Ishikawa (cell line): ENCODE measurements around the gene DUSP16.

Experiments used
- CEBPB ChIP-seq: IDR thresholded peaks from 2 replicates; pipeline ENCODE4 v1.6.1; 2012
- CREB1 ChIP-seq: IDR thresholded peaks from 2 replicates; pipeline ENCODE4 v1.6.1; 2012; ENCODE audit warnings: low read depth
- EGR1 ChIP-seq: IDR thresholded peaks from 2 replicates; pipeline ENCODE4 v1.6.1; 2012
- EP300 ChIP-seq: IDR thresholded peaks from 2 replicates; pipeline ENCODE4 v1.6.1; 2012; ENCODE audit warnings: borderline replicate concordance
- FOXM1 ChIP-seq: IDR thresholded peaks from 2 replicates; pipeline ENCODE4 v1.6.1; 2012; ENCODE audit warnings: low read depth, borderline replicate concordance
- NFIC ChIP-seq: IDR thresholded peaks from 2 replicates; pipeline ENCODE4 v1.6.1; 2012
- RAD21 ChIP-seq: IDR thresholded peaks from 2 replicates; pipeline ENCODE4 v1.6.1; 2012; ENCODE audit warnings: low read depth
- TAF1 ChIP-seq: IDR thresholded peaks from 2 replicates; pipeline ENCODE4 v1.6.1; 2012; ENCODE audit warnings: low read depth, mild to moderate bottlenecking
- TCF12 ChIP-seq: IDR thresholded peaks from 2 replicates; pipeline ENCODE4 v1.6.1; 2012; ENCODE audit warnings: low read depth
- TEAD4 ChIP-seq: IDR thresholded peaks from 2 replicates; pipeline ENCODE4 v1.6.1; 2012
- YY1 ChIP-seq: IDR thresholded peaks from 2 replicates; pipeline ENCODE4 v1.6.1; 2012; ENCODE audit warnings: low read depth
- ZBTB7A ChIP-seq: IDR thresholded peaks from 2 replicates; pipeline ENCODE4 v1.6.1; 2012; ENCODE audit warnings: low read depth
- TF ChIP-seq, protein P1 (sequence below): IDR thresholded peaks from 2 replicates; pipeline ENCODE4 v1.6.1; 2012; ENCODE audit warnings: low read depth, mild to moderate bottlenecking
- TF ChIP-seq, protein P2 (sequence below): IDR thresholded peaks from 2 replicates; pipeline ENCODE4 v1.6.1; 2012
- TF ChIP-seq, protein P3 (sequence below): IDR thresholded peaks from 2 replicates; pipeline ENCODE4 v1.6.1; 2012

Gene DUSP16

DNA sequence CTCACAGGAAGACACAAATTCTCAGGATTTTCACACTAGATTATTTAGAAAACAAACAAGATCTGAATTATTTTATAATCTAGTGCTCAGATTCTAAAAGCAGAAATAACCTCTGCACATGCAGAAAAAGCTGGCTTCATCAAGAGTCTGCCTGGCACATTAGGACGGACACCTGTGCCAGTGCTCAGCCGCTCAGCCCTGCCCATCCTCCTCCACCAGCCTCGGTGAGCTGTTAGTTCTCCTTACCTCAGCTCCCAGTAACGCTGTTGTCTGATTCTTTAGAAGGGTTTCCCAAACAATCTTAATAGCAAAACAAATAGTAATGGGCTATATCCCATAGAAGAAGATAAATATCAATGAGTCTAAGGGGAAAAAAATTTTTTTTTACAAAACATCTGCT lies 27.7 kb downstream of the DUSP16 start:
- TF ChIP-seq CEBPB (no peak), ZBTB7A (no peak)

DNA sequence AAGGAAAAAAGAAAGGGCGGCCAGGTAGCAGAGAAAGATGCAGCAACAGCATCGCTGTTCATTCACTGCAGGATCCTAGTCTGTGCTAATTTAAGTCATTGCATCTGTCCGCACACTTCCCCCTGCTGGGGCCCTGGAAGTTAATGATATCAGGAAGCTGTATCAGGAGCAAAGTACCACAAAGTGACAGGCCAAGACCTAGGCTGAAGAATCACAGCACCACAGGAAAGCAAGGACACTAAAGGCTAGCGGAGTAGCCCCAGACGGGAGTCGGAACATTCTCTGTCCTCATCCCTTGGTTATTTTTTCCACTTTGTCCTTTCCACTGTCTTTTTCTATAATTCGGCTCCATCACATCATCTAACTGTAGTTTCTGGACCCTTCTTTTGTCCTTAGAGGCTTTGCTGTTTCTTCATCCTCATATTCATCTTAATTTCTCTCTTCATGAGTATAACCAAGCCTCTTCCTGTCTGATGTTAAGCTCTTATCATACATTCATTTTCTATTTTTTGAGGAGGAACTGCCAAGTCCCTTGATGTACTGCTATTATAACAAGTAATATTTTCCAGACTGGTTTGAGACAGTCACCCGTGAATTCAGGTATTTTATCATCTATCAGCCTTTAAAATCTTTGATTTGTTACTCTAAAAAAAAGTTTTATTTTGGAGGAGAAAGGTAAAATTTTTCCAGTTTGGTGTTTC lies 28.3 kb downstream of the DUSP16 start:
- TF ChIP-seq, protein P1, sequence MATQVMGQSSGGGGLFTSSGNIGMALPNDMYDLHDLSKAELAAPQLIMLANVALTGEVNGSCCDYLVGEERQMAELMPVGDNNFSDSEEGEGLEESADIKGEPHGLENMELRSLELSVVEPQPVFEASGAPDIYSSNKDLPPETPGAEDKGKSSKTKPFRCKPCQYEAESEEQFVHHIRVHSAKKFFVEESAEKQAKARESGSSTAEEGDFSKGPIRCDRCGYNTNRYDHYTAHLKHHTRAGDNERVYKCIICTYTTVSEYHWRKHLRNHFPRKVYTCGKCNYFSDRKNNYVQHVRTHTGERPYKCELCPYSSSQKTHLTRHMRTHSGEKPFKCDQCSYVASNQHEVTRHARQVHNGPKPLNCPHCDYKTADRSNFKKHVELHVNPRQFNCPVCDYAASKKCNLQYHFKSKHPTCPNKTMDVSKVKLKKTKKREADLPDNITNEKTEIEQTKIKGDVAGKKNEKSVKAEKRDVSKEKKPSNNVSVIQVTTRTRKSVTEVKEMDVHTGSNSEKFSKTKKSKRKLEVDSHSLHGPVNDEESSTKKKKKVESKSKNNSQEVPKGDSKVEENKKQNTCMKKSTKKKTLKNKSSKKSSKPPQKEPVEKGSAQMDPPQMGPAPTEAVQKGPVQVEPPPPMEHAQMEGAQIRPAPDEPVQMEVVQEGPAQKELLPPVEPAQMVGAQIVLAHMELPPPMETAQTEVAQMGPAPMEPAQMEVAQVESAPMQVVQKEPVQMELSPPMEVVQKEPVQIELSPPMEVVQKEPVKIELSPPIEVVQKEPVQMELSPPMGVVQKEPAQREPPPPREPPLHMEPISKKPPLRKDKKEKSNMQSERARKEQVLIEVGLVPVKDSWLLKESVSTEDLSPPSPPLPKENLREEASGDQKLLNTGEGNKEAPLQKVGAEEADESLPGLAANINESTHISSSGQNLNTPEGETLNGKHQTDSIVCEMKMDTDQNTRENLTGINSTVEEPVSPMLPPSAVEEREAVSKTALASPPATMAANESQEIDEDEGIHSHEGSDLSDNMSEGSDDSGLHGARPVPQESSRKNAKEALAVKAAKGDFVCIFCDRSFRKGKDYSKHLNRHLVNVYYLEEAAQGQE, result no peak
- TF ChIP-seq TAF1, result no peak
- TF ChIP-seq, protein P2, sequence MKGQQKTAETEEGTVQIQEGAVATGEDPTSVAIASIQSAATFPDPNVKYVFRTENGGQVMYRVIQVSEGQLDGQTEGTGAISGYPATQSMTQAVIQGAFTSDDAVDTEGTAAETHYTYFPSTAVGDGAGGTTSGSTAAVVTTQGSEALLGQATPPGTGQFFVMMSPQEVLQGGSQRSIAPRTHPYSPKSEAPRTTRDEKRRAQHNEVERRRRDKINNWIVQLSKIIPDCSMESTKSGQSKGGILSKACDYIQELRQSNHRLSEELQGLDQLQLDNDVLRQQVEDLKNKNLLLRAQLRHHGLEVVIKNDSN, result no peak
- no peak for TF ChIP-seq TCF12
- no peak for TF ChIP-seq FOXM1
- TF ChIP-seq, protein P3, sequence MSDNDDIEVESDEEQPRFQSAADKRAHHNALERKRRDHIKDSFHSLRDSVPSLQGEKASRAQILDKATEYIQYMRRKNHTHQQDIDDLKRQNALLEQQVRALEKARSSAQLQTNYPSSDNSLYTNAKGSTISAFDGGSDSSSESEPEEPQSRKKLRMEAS, result no peak
- no peak for TF ChIP-seq EP300
- TF ChIP-seq YY1, result no peak
- no peak for TF ChIP-seq ZBTB7A
- no peak for TF ChIP-seq CREB1

DNA sequence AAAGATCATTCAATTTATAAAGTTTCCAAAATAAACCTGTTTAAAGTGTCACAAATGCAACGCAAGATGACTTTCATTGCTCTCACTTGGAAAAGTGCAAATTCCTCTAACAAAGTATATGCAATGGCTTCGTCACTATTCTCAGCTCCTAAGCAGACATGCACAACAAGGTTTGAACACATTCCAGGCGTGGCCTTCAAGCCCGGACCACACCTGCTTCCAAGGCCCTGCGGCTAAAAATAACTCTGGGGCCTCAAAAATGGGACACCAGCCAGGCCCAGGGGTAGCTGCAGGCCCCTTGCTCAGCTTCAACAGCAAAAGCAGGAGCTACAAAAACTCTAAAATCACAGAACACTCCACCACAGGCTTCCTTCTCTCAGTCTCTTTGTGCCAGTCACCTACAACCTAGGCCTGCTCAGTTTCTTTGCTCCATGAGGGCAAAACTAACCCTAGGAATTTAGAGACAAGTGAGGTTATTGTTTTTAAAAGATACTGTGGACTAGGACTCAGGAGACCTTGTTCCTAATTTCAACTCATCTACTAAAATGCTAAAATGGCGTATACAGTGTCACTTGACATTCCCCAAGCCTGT lies 29.3 kb downstream of the DUSP16 start:
- TF ChIP-seq EP300, result no peak
- TF ChIP-seq TAF1, result no peak
- TF ChIP-seq, protein P2, result no peak
- TF ChIP-seq TEAD4, result peak; percentile 69
- no peak for TF ChIP-seq RAD21

GRCh38 chr12:12531194-12531593 lies 31.5 kb downstream of the DUSP16 start:
- TF ChIP-seq, protein P3, result no peak
- TF ChIP-seq TEAD4, result no peak
- TF ChIP-seq RAD21, result no peak
- no peak for TF ChIP-seq CREB1
- no peak for TF ChIP-seq TAF1
- TF ChIP-seq NFIC, result no peak
- no peak for TF ChIP-seq CEBPB
- no peak for TF ChIP-seq EGR1

DNA sequence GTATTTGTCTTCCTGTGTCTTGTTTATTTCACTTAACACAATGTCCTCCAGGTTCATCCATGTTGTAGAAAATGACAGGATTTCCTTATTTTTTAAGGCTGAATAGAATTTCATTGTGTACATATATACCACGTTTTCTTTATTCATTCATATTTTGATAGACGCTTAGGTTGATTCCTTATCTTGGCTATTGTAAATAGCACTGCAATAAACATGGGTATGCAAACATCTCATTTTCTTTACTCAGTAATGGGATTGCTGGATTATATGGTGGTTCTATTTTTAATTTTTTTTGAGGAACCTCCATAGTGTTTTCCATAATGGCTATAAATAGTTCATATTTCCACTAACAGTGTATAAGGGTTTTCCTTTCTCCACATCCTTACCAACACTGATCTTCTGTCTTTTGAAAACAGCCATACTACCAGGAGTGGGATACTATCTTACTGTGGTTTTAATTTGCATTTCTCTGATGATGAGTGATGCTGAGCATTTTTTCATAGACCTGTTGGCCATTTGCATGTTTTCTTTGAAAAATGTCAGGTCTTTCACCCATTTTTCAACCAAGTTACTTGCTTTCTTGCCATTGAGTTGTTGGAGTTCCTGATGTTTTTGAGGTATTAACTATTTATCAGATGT lies 32.8 kb downstream of the DUSP16 start:
- TF ChIP-seq, protein P2, result no peak
- TF ChIP-seq FOXM1 (no peak), RAD21 (no peak), EP300 (no peak), TAF1 (no peak), EGR1 (no peak)
- TF ChIP-seq, protein P1, result no peak
- TF ChIP-seq, protein P3, result no peak
